HG03558 (cell line): ENCODE results near the gene TTC39B.

Source experiments
- ATAC-seq: cut with Tn5 transposase; IDR thresholded peaks from one replicate; pipeline ENCODE4 v1.9.1; 2021; ENCODE audit warnings: moderate number of reproducible peaks; ENCODE audit not compliant: unreplicated experiment; ENCODE audit errors: extremely low read depth

Gene TTC39B

GRCh38 chr9:15191378-15191777, 115.6 kb downstream of the TTC39B start:
- ATAC-seq, result no peak

GRCh38 chr9:15189481-15189880, 117.5 kb downstream of the TTC39B start:
- ATAC-seq, result no peak

GRCh38 chr9:15187589-15187988, 119.4 kb downstream of the TTC39B start:
- no peak for ATAC-seq

GRCh38 chr9:15182730-15183129, 124.3 kb downstream of the TTC39B start:
- no peak for ATAC-seq

GRCh38 chr9:15182101-15182551, 124.9 kb downstream of the TTC39B start:
- no peak for ATAC-seq

- ATAC-seq, result no peak
Observed at GRCh38 chr9:15180124-15180523, 126.9 kb downstream of the TTC39B start.

- no peak for ATAC-seq
Observed at GRCh38 chr9:15178631-15179030, 128.4 kb downstream of the TTC39B start.

GRCh38 chr9:15176836-15177235, 130.2 kb downstream of the TTC39B start:
- ATAC-seq, result no peak

- no peak for ATAC-seq
Observed at GRCh38 chr9:15163931-15164330, 143.1 kb downstream of the TTC39B start.

GRCh38 chr9:15161753-15162152, 145.3 kb downstream of the TTC39B start:
- no peak for ATAC-seq

- no peak for ATAC-seq
Observed at GRCh38 chr9:15160673-15161072, 146.3 kb downstream of the TTC39B start.

- ATAC-seq, result no peak
Observed at GRCh38 chr9:15158064-15158463, 149.0 kb downstream of the TTC39B start.

- ATAC-seq, result no peak
Observed at GRCh38 chr9:15157381-15157780, 149.6 kb downstream of the TTC39B start.

GRCh38 chr9:15156241-15156640, 150.8 kb downstream of the TTC39B start:
- no peak for ATAC-seq

- ATAC-seq, result no peak
Observed at GRCh38 chr9:15155826-15156225, 151.2 kb downstream of the TTC39B start.

- no peak for ATAC-seq
Observed at GRCh38 chr9:15155323-15155722, 151.7 kb downstream of the TTC39B start.

GRCh38 chr9:15154677-15155076, 152.3 kb downstream of the TTC39B start:
- ATAC-seq, result no peak

- ATAC-seq, result no peak
Observed at GRCh38 chr9:15153961-15154360, 153.1 kb downstream of the TTC39B start.

GRCh38 chr9:15150939-15151338, 156.1 kb downstream of the TTC39B start:
- ATAC-seq, result no peak

GRCh38 chr9:15149450-15149849, 157.6 kb downstream of the TTC39B start:
- no peak for ATAC-seq

GRCh38 chr9:15146268-15146700, 160.7 kb downstream of the TTC39B start:
- no peak for ATAC-seq

- ATAC-seq, result no peak
Observed at GRCh38 chr9:15144622-15145061, 162.4 kb downstream of the TTC39B start.
